ENCODE data around the gene RCAN1.
A peak's percentile ranks its signal among the peaks of the same experiment; 100 is the strongest.
"Not testable (repeated sequence)": the region's sequence is repeated elsewhere in the genome, so short reads cannot be mapped to it uniquely, and the experiment has no call there.

Gene RCAN1

DNA sequence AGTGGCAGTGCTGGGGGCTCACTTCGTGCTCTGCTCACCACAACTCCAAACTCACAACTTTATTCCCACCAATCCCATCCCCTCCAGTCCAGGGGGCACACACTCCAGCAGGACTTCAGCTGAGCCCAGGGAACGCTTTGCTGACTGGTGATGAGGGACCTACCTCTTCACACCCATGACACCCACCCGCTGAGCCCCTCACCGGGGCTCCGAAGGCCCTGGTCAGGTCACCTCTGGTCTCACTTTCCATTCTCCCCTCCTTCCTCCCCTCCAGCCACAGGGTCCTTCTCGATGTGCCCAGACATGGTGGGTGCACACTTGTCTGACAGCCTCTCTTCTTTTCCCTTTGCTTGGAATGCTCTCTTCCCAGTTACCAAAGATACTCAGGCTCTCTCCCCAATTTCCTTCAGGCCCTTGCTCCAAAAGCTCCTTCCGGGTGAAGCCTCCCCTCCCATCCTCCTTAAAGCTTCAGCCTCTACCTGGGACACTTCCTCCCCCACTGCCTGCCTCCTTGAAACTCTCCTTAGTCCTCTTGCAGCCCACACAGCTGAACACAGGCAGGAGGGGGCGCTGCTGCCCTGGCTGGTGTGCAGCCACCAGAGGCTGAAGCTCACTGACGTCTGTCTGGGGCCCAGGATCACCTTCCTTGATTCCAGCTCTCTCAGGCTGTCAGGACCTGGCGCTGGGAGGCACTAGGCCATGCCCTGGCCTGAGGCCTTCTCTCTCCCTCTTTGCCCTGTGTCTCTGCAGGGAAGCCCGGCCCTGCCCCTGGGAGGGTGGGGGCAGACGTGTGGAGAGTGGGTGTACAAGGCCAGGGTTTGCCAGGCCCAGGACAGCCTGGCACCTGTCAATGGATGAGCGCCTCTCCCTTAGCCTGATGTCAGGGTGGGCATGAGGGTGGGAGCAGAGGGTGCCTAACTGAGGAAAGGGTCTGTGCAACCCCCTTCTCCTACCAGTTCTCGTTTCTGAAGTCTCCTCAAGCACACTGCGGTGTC lies 104.5 kb downstream of the RCAN1 start:
- DNase-seq, result peak in 38 of 42 donors; percentile 34 to 87 (median 64)
- intact Hi-C loops (cut with DNase I), result no loop called here

DNA sequence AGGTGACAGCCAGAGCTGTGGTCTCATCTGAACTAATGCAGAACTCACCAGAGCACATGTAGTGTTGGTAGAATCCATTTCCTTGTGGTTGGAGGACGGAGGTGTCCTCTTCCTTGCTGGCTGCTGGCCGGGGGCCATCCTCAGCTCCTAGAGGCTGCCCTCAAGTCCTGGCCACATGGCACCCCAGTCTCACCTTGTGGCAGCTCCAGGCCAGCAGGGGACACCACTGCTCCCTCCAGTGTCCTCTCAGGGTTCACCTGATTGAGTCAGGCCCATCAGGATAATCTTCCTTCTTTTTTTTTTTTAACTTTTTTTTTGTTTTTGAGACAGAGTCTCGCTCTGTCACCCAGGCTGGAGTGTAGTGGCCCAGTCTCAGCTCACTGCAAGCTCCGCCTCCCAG lies 105.8 kb downstream of the RCAN1 start:
- intact Hi-C loops (cut with DNase I), result no loop called here
- peak in 1 of 42 donors; percentile 51 for DNase-seq

DNA sequence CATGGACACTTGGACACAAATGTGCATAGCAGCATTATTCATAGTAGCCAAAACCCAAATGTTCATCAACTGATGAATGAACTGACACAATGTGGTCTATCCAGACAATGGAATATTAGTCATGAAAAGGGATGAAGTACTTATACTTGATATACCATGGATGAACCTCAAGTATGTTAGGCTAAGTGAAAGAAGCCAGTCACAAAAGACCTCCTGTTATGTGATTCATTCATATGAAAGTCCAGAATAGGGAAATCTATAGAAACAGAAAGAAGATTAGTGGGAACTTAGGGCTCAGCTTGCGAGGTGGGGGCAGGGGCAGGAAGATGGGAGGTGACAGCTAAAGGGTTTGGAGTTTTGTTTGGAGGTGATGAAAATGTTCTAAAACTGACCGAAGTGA lies 110.3 kb downstream of the RCAN1 start:
- no peak for DNase-seq
- intact Hi-C loops (cut with DNase I), result no loop called here

DNA sequence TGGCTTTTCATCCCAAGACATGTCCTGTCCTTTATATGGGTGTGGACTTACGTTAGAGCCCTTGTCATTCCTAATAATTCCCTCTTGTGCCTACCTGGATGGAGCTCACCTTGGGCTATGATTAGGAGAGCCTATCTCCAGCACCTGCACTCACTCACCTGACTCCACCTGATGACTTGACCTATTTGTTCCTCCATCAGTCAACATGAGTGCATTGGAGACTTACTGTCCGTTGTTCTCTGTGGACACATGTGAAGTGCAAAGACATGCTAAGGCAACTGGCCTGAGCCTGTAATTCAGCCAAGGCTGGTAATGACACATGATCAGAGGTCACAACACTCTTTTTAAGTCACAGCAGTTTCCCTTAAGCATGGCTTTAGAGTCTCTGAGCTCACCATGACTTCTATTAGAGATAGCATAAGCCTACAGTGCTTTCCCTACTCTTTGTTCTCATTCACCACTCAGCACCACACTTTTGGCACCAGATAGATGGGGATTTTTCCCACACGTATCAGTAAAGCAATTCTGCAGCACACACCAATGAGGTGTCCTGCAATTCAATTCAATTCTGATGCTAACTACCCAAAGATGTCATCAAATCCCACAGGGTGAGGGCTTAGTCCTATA lies 112.3 kb downstream of the RCAN1 start:
- DNase-seq, result no peak
- intact Hi-C loops (cut with DNase I), result no loop called here

DNA sequence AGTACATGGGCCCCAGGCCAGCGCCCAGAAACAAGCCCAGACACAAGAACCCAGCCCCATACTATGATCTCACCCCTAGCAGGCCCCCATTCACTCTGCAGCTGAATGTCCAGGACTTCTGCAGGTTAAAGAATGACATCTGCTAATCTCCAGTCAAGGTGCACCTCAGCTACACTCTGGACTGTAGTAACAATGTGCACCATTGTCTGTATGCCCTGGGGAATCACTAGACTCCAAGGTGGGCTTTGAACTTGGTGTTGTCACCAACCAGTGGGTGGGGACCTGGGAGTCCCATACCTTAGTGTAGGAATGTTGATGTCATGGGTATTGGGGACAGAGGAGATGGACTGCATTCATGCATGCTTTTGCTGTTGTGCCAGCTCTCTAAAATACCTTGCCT lies 113.2 kb downstream of the RCAN1 start:
- intact Hi-C loops (cut with DNase I), result no loop called here
- DNase-seq, result no peak

DNA sequence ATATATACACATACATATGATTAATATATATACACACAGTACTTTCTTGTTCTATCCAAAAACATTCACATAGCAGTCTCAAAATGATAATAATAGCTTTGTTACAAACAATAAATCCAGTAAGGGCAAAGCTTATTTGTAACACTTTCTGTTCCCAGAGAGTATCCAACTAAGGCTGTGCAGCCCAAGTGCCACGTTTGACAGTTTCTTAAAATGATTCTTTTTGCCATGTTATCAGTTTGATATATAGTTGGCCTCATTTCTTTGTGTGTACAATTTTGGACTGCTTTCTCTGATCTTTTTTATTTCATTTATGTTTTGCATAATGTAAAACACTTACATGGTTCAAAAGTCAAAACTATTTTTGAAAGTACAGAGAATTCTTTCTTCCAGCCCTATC lies 114.7 kb downstream of the RCAN1 start:
- no peak for DNase-seq
- intact Hi-C loops (cut with DNase I), result no loop called here

DNA sequence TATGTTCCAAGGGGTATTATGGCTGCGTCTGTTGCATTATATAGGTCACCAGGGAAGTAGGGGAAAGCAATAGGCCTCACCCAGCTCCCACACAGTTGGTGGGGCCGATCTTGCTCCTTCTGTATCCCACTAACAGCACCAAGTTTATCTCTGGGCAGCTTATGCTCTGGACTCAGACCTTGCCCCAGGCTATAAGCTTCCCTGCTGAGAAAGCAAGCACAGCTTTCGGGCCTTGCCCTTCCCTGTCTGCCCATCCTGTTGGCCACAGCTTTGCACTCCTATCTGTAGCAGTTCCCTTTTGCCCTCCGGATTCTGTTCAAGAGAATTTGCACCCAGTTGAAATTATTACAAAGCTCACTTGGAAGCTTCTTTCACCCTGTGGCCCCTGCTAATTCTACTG lies 115.8 kb downstream of the RCAN1 start:
- no peak for DNase-seq
- intact Hi-C loops (cut with DNase I), result no loop called here

DNA sequence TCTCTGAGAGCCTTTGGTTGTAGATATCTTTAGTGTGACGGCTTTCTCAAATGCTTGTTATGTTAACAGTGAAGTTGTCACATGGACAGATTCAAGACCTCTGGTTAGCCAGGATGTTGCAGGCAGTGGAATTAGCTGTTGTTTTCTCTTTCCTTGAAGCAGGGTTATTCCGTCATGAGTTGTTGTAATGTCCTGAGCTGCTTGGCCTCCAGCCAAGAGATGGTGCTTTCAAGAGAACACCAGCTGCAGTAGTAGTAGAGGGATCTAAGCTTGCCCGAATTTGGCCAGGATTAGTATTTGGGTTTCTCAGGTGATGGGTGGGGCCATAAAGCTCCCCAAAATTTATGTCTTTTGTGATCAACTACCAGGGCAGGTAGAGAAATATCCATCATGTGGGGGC lies 116.3 kb downstream of the RCAN1 start:
- intact Hi-C loops (cut with DNase I), result no loop called here
- DNase-seq, result peak in 1 of 42 donors; percentile 41

DNA sequence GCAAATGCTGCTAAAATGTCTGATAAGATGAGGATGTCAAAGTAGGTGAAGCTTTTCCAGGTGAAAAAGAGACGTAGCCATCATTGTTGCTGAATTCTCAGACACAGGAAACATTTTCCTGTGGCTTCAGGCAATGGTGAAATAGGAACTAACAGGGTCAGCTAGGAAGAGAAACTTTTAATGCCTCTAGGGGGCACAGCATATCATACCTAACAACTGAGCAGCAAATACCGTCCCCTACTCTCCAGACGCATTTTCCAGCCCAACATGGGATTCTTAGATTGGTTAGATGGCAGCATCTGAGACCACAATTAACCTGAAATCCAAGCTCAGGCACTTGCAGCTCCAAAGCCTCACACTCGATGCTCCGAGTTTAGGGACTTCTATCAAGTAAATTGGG lies 131.1 kb downstream of the RCAN1 start:
- DNase-seq; intact Hi-C loops (cut with DNase I): not testable (repeated sequence)

DNA sequence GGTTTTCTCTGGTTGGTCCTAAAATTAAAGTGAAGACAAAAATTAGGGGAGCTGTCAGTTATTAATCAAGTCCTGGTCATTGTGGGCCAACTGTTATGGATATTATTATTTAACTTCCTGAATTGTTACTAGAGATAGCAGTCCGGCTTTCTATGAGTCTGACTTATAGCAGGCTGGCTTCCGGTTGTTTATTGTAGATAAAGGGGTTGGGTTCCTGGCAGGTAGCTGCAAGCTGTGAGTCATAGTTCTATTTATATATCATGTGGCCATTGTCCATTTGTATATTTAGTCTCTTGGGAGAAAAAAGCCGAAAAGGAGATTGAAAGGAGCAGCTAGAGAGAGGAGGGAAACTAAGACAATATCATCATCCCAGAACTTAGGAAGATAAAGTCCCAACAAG lies 131.5 kb downstream of the RCAN1 start:
- DNase-seq; intact Hi-C loops (cut with DNase I): not testable (repeated sequence)

DNA sequence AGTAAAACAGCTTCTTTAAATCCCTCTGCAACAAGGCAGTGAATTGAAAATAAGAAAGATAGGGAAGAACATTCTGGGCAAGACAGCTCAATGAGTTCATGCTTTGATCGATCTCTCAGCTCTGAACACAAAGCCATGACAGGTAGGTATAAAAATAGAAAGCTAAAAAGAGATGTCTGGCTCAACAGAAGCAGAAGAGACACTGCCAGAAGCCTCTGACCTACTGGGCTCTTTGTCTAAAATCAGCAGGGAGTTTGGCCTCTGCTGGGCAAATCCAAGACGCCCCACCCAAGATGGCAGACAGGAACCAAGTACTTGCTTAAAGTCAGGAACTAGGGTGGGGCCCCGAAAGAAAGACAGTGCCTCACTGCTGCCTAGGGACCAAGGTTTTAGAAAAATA lies 147.6 kb downstream of the RCAN1 start:
- intact Hi-C loops (cut with DNase I); DNase-seq: not testable (repeated sequence)

All from head of caudate nucleus (tissue), 42 donors.